HL-60/S4 treated with phorbol 12-myristate 13-acetate at 8.2 ng/mL for 4 days and 3 days (cell line): ENCODE measurements around the gene SF3B5.
"Not testable (repeated sequence)": the region's sequence is repeated elsewhere in the genome, so short reads cannot be mapped to it uniquely, and the experiment has no call there.

Experiments used
- in situ Hi-C: fragments of 300-500 bp; cut with MboI; formaldehyde crosslinking; loops from 2 replicates; pipeline ENCODE4 v1.15.0; 2022; ENCODE audit warnings: low sequenced_read_pairs

The SF3B5 gene

DNA sequence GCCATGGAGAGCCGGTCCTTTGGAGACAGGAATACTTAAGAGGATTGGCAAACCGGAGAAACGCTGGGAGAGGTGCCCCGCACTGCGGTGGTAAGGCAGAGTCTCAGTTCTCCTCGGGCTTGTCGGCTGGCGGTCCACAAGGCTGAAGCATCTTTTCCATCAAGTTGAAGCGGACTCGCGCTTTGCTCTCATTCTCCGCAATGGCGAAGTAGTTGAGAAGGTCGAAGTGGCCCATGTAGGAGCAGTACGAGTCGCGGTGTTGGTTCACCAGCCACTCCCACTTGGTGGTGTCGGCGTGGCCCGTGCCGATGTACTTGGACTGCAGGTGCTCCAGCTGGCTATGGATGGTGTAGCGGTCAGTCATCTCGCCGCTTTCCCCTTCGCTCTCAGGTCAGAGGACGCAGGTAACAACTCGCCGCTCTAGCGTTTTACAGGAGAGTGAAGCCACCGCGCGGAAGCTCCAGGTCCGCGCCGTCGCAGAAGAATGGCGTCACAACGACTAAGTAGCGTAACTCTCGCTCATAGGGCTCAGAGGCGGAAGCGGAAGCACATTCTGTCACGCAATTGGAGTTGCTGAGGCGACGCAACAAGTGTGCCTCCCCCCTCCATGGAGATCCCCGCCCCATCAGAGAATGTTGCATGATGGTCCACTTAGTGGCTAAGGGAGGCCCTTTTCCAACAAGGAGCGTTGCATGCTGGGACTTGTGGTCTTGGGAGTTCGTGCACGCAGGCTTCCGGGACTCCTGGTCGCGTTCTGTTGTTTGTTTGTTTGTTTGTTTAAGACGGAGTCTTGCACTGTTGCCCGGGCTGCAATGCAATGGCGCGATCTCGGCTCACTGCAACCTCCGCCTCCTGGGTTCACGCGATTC lies at the start of gene SF3B5:
Gene SF3B5 (minus strand): TSS at position 440 of the 869 bp plus-strand sequence. CDS start 76 bp downstream, at position 364.
- in situ Hi-C loops, result no loop called here

DNA sequence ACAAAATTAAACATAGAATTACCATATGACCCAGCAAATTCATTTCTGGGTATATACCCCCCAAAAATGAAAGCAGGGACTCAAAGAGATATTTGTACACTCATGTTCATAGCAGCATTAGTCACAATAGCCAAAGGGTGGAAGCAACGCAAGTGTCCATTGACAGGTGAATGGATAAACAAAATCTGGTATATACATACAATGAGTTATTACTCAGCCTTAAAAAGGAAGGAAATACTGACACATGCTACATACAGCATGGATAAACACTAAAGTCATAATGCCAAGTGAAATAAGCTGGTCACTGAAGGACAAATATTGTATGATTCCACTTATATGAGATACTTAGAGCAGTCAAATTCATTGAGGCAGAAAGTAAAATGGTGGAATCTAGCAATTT lies 49.6 kb upstream of the SF3B5 start:
- in situ Hi-C loops, result no loop called here

DNA sequence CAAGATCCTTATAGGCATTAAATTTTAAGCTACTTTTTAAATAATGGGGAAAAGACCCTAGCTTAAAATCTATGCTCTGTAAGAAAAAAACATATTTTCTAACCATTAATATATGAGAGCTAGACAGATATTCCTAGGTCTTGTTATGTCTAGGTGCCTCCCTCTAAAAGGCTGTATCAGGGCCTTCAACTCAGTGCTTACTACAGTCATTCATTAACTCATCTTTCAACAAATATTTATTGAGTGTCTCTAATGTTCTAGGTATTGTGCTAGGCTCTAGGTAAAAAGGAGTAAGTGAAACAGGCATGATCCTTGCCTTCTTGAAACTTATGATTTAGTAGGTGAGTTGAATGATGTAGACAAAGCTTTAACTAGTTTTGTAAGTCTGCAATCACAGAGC lies 48.5 kb upstream of the SF3B5 start:
- in situ Hi-C loops, result no loop called here

DNA sequence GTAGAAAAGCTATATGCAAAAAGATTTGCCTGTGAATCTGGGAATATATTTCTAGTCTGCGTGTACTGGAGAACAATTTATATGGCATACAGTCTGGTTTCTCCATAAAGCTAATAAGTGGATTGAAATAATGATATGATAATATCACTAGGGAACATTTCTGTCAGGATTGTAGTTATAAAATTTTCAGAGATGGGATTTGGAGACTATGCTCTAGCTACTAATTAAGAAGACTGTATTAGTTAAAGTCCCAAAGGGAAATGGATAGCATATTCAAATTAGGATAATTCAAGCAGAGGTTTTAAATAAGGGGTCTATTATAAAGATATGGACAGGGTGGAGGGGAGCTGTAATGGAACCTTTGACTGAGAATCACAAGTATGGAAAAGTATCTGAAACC lies 47.7 kb upstream of the SF3B5 start:
- in situ Hi-C loops, result no loop called here

DNA sequence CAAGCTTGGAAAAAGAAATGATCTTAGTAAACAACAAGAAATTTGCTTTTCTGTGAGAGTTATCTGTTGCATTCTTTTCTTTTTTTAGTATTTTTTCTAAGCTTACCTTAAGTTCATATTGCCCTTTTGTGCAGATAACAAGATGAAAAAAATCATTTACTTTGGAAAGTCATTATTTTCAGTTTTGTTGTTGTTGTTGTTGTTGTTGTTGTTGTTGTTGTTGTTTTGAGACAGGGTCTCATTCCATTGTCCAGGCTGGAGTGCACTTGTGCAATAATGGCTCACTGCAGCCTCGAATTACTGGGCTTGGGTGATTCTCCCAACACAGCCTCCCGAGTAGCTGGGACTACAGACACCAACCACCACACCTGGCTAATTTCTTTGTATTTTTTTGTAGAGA lies 46.1 kb upstream of the SF3B5 start:
- in situ Hi-C loops, result no loop called here

DNA sequence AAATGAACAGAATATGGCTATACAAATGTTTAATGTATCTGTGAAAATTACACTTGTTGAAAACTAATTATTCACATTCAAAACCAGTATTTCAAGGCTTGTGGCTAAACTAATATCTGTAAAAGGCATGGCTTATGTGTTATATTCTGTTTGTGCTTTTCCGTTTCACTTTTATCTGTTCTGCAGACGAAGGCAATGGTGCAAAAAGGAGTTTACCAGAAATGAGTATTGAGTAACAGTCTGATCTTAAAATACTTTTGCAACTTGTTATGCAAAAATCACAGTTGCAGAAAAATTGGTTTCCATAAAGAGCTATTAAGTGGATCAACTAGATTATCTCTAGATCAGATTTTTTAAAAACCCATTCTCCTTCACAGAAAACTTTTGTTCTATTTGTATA lies 45.5 kb upstream of the SF3B5 start:
- in situ Hi-C loops, result no loop called here

DNA sequence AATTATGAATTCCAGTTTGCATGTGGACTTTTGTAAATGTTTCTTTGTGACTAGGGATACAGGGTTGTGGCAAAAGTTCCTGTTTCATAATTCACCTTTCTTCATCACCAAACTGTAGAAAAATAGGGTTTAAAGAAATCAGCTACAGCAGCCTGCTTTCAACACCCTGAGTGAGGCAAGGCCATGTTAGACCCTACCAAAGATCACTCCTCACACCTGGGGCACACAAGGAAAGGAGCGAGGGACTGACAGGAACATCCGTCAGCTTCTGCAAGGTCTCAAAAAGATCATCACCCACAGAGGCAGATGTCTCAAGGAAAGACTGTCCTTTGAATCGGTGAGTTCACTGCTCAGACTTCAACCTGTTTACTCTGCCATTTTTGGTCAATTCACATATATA lies 44.4 kb upstream of the SF3B5 start:
- in situ Hi-C loops, result no loop called here

DNA sequence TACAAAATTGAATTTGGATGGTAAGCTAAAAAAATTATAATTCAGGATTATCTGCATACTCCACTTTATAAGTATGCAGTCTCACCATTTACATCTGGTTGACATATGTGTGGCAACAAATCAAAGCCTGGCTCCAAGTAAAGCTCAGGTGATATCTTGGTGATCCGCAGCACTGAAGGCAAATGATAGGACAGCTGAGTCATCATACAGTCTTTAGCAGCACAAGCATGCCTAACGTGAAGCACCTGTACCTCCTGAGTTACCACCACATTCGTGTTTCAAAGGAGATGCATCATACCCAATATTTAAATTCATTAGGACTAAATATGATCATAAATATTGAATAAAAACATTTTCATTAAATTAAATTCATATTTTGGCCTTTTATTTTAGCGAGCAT lies 43.2 kb upstream of the SF3B5 start:
- in situ Hi-C loops, result no loop called here

DNA sequence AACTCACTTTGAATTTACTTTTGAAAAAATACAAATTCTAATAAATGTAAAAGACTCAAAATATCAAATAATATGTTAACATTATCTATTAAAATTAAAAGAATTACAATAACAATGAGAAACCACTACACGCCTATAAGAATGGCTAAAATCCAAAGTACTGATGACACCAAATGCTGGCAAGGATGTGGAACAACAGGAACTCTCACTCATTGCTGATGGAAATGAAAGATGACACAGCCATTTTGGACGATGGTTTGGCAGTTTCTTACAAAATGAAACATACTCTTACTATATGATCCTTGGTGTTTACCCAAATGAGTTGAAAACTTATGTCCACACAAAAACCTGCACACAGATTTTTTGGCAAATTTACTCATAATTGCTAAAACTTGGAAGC lies 39.4 kb upstream of the SF3B5 start:
- in situ Hi-C loops, result no loop called here

DNA sequence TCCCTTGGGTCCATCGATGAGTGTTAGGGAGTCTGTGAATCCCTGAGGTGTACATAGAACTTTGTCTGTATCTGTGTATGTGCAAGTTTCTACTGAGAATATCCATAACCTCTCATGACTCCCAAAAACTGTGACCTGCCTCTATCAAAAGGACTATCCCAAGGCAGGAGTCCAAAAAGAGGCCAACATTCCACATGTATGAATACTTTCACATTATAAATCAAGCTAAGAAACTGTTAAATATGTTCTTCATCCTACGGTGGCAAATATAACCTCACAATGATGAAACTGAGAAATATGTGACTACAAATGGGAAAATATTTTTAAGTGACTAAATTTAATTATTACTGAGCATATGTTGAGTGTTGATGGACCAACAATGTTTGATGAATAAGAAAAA lies 38.8 kb upstream of the SF3B5 start:
- in situ Hi-C loops, result no loop called here

DNA sequence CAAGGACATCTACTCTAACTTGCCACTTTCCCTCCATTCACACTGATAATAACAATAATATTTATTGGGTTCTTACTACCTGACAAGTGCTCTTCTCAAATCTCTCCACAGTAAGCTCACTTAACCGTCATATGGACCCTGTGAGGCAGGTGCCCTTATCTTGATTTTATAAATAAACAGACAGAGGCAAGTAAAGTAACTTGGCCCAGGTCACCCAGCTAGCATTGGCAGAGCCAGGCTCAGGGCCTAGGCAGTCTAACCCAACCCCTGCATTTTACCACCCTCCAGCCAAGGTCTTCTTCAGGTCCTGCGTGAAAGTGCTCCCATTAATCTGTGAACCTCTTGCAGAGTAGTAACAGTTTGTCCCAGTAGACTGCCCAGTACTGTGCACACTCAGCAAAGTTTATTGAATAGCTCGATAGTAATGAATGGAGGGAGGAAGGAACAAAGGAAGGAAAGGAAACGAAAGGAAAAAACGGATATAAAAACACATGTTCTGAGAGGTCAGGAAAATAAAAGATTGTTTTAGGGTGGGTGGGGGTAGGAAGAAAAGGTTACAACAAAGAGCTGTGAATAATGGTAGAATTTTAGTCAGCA lies 38.0 kb upstream of the SF3B5 start:
- in situ Hi-C loops, result no loop called here

DNA sequence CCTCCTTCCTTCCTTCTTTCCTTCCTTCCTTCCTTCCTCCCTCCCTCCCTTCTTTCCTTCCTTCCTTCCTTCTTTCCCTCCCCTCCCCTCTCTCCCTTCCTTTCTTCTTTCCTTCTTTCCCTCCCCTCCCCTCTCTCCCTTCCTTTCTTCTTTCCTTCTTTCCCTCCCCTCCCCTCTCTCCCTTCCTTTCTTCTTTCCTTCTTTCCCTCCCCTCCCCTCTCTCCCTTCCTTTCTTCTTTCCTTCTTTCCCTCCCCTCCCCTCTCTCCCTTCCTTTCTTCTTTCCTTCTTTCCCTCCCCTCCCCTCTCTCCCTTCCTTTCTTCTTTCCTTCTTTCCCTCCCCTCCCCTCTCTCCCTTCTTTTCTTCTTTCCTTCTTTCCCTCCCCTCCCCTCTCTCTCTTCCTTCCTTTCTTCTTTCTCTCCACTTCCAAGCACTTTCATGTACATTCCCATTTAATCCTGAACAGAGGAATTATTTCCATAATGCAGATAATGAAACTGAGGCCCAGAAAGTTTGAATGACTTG lies 36.9 kb upstream of the SF3B5 start:
- in situ Hi-C loops, result not testable (repeated sequence)

DNA sequence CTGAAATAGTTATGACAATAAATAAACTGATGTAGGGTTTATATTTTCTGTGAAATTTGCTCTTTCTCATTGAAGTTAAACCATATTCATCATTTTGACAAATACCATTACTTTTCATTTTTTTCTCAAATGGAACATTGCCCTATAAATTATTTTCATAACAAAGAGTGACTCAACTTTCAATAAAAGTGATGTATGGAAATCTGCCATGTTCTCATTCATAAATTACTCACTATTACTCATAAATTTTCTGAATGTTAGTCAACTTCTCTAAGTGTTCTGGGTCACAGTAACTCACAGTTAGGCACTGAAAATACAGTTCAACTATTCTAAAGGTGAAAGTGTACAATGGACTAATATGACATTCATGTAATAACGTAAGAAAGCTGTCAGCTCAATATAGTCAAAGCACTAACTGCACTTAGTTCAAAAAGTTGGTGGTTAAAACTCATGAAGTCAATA lies 35.9 kb upstream of the SF3B5 start:
- in situ Hi-C loops, result no loop called here

DNA sequence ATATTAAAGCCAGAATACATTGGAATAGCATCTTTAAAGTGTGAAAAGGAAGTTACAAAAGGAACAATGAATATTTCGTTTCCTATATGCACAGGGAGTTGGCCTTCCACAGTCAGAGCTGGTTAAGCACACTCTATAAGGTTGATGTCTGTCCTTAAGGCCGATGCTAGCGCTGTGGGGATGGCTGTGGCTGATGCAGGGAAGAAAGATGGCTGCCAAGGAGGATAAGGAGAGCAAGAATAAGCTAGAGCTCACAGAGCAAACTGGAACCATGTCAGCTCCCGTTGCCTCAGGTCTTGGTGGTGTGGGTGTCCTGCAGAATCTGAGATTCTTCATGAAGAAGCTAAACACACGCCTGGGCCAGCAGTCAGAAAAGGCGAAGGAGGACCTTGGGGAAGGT lies 34.1 kb upstream of the SF3B5 start:
- in situ Hi-C loops, result loop anchor here (10.0 kb wide), 1 partner anchor 345 kb away; no protein-coding TSS in a partner anchor

DNA sequence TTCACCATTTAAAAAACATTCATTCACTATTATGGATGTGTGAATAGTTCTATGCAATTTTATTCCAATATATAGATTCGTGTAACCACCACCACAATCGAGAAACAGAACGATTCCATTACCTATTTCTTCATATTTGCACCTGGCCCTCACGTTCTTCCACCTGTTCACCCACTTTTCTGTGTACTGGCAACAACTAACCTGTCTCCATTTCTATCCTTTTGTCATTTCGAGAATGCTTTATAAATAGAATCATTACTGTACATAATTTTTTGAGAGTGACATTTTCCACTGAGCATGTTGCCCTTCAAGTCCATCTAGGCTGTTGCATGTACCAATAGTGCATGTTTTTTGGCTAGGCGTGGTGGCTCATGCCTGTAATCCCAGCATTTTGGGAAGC lies 31.7 kb upstream of the SF3B5 start:
- in situ Hi-C loops, result loop anchor here (10.0 kb wide), 1 partner anchor 348 kb away; no protein-coding TSS in a partner anchor

DNA sequence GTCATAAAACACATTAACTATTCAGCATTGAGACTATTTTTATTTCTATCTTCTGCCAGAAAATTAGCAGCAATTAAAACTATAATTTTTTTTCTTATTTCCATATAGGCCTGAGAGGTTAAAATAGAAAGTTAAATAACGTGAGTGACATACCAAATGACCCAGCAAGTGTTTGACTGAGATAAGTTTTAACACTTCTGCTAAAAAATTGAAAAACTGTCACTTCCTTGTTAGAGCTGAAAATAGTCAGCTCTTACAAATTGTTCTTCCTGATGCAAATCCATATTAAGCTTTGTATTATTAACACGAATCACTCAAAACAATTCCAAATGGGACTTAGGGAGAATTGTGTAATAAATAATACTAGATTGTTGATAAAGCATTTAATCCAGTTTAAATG lies 28.5 kb upstream of the SF3B5 start:
- in situ Hi-C loops, result loop anchor here (10.0 kb wide), 1 partner anchor 351 kb away; no protein-coding TSS in a partner anchor

DNA sequence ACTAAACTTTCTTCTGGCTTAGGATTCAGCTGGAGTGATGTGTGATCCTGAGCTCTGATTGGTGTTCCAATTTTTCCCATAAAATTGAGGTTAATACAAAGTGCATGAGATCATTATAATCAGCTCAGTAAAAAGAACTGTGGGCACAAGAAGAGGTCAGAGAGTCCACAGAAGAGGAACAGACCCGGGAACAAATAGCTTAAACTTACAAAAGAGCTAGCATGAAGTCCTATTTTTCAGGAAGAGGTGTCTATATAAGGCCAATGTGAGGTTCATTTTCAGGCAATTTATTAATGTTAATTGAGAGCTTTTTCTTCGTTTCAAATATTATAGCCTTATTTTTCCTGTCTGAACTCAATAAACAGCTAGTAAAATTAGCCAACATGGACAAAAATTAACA lies 28.0 kb upstream of the SF3B5 start:
- in situ Hi-C loops, result loop anchor here (10.0 kb wide), 1 partner anchor 351 kb away; no protein-coding TSS in a partner anchor

DNA sequence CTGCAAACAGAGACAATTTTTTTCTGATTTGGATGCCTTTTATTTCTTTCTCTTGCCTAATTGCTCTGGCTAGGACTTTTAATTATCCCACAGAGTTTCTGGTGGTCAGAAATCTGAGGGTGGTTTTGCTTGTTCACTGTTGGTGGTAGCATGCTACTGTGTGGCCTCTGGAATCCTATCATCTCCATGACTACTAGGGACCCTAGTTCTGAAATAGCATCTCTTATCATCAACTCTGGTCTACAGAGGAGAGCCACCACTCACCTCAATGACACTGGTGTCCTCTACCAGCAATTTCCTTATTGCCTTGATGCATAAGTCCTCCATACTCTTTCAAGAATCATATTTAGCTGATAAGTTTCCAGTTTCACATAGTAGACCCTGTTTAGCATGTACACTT lies 27.5 kb upstream of the SF3B5 start:
- in situ Hi-C loops, result loop anchor here (10.0 kb wide), 1 partner anchor 352 kb away; no protein-coding TSS in a partner anchor

DNA sequence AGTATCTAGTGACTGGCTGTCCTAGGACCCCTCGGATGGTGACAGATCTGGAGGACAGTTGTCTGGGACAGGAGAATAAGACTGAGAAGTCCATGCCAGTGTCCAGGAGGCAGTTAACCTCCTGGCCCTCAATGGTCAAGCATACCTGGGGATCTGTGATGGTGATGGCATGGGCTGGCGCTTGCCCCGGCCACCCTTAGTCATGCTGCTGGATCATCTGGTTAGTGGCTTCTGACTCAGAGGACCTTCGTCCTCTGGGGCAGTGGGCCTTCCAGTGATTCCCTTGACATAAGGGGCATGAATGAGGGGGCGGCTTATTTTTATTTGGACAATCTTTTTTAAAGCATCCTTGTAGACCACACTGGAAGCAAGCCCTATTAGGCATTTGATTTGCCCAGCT lies 24.0 kb upstream of the SF3B5 start:
- in situ Hi-C loops, result no loop called here

DNA sequence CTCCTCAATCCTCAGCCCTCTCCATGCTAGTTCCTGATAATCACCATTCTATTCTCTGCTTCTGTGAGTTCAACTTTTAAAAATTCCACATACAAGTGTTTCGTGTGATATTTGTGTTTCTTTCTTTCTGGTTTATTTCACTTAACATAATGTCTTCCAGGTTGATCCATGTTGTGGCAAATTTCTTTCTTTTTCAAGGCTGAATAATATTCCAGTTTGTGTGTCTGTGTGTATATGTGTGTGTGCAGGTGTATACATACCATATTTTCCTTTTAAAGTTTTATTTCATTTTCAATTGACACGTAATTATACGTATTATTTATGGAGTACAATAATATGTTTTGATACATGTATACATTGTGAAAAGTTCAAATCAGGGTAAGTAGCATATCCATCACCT lies 19.8 kb upstream of the SF3B5 start:
- in situ Hi-C loops, result no loop called here

DNA sequence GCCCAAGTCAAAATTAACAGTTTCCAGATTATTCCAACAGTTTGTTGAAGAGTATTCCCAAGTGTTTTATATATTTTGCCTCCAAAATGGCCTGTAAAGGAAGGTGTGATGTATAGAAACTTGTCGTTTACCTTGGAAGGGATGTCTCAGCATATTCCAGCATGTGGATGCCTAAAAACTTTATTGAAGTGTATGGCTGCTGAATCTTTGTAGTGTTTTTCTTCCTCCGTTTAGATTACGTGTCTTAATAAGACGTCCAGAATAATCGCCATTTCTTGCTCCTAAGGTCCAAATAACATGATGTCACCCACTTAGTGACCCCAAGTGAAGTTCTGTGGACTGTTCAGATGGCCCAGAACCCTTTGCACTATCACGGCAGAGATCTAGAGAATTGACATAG lies 18.0 kb upstream of the SF3B5 start:
- in situ Hi-C loops, result no loop called here

DNA sequence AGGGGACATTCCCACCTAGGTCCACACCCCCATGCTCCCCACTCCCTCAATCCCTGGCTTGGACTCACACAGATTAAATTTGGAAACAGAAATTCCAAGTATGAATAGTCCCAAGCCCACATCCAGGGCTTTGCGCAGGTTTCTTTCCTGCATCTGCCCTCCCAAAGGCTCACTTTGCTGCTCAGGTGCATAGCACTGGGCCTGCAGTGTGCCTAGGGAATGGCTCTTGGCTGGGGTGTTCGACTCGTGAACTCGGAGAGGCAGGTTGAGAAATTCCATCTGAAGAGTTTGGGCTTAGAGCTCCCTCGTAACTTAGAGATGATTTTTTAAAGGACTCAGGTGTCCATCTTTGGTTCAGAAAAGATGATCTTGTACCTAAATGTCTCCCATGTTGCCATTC lies 14.8 kb upstream of the SF3B5 start:
- in situ Hi-C loops, result no loop called here
